HAP-1 (cell line): Measurements from ENCODE around the gene TAF5L.
A peak's percentile ranks its signal among the peaks of the same experiment; 100 is the strongest.
"Not testable (repeated sequence)": the region's sequence is repeated elsewhere in the genome, so short reads cannot be mapped to it uniquely, and the experiment has no call there.

Experiments used
- DNase-seq, 2 experiments: peaks; one replicate each; pipeline ENCODE4 v3.0.0-alpha.2; 2016 to 2020; ENCODE audit warnings: low spot score in 2 of 2
- H3K27me3 ChIP-seq: fragments of 250-450 bp; sonication (Bioruptor Pico); 2 replicates; pipeline ENCODE4 v1.5.1; 2020; ENCODE audit warnings: low read depth, mild to moderate bottlenecking, moderate library complexity
- H3K36me3 ChIP-seq: fragments of 250-450 bp; sonication (Bioruptor Pico); replicated peaks from 2 replicates; pipeline ENCODE4 v1.5.1; 2020; ENCODE audit warnings: mild to moderate bottlenecking
- H3K4me1 ChIP-seq: fragments of 250-450 bp; sonication (Bioruptor Pico); 2 replicates; pipeline ENCODE4 v1.5.1; 2020; ENCODE audit warnings: mild to moderate bottlenecking
- H3K4me3 ChIP-seq: fragments of 250-450 bp; sonication (Bioruptor Pico); 2 replicates; pipeline ENCODE4 v1.5.1; 2020; ENCODE audit warnings: mild to moderate bottlenecking, moderate library complexity
- H3K9me3 ChIP-seq: fragments of 250-450 bp; sonication (Bioruptor Pico); 2 replicates; pipeline ENCODE4 v1.5.1; 2020; ENCODE audit warnings: mild to moderate bottlenecking, moderate library complexity
- in situ Hi-C: fragments of 300-500 bp; cut with MboI; formaldehyde crosslinking; loops from 3 replicates; pipeline ENCODE4 v1.14.3; 2020; ENCODE audit warnings: low sequenced_read_pairs, inconsistent platforms, mixed read lengths

Gene TAF5L

DNA sequence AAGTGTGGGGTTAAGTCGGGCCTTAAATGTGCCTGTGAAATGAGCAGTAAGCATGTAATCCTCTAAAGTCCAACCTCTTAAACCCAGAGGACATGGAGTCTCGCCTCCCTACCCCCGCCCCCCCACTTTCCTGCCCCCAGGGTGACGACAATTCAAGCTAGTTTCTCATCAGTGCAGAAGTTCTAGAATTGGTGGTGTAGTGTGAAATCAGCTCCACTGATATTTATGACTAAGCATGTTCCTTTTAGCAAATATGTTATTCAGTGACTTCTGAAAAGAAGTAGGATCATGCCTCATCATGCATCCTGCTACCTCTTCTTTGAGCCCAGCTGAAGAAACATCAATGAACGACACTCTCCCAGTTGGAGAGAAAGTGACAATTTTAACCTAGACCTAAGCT lies 64.8 kb downstream of the TAF5L start:
- in situ Hi-C loops = loop anchor here (5.0 kb wide), 1 partner anchor 66 kb away; the partner anchor contains the start of genes TAF5L and URB2
- Histone ChIP-seq H3K4me1 (peaks cover 21% of the 10 kb centered on the region), H3K9me3 (no peaks in the 10 kb centered on the region), H3K27me3 (no peaks in the 10 kb centered on the region), H3K4me3 (no peak overlapping the region), H3K36me3 (no peaks in the 10 kb centered on the region; the same call in 1 of the 2 replicates)
- no peak for DNase-seq

- not testable (repeated sequence) for H3K4me3 ChIP-seq, H3K36me3 ChIP-seq, DNase-seq, H3K9me3 ChIP-seq, H3K27me3 ChIP-seq
- in situ Hi-C loops = loop anchor here (5.0 kb wide), 1 partner anchor 67 kb away; the partner anchor contains the start of genes TAF5L and URB2
- peaks cover 25% of the 10 kb centered on the region for H3K4me1 ChIP-seq
These were observed 65.8 kb downstream of the TAF5L start for GRCh38 chr1:229560124-229560523.

DNA sequence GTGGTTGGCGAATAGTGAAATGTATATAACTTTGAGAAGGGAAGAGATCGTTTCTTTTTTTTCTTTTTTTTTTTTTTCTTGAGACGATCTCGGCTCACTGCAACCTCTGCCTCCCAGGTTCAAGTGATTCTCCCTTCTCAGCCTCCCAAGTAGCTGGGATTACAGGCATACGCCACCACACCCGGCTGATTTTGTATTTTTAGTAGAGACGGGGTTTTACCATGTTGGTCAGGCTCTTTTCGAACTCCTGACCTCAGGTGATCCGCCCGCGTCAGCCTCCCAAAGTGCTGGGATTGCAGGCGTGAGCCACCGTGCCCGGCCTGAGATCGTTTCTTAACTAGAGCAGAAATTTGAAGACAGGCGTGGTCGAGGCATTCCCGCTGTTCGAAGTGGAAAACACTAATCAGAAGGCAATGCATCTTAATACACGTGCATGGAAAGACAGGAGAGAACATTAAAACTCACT lies 66.6 kb downstream of the TAF5L start:
- H3K9me3 ChIP-seq, in situ Hi-C loops, H3K36me3 ChIP-seq, H3K27me3 ChIP-seq: not testable (repeated sequence)
- Histone ChIP-seq H3K4me1 (peaks cover 25% of the 10 kb centered on the region), H3K4me3 (peak overlapping the region; percentile 39)
- DNase-seq = peak in 1 of 2 experiments; percentile 29

- Histone ChIP-seq H3K27me3 (no peaks in the 10 kb centered on the region), H3K4me1 (peaks cover 25% of the 10 kb centered on the region), H3K9me3 (no peaks in the 10 kb centered on the region), H3K4me3 (peak within 1 kb of the TSS; percentile 71), H3K36me3 (no peaks in the 10 kb centered on the region; the same call in 1 of the 2 replicates)
- in situ Hi-C loops = no loop called here
- DNase-seq = peak; percentile 93 to 97
These were observed 67.2 kb downstream of the TAF5L start, which contains the start of gene ABCB10 for GRCh38 chr1:229558460-229559335. Gene ABCB10, minus strand, starts transcription at chr1:229558707. Its CDS starts 55 bp downstream, at chr1:229558652.

GRCh38 chr1:229557913-229558414 lies 68.0 kb downstream of the TAF5L start:
- Histone ChIP-seq H3K36me3 (no peaks in the 10 kb centered on the region; the same call in 1 of the 2 replicates), H3K9me3 (no peaks in the 10 kb centered on the region), H3K27me3 (no peaks in the 10 kb centered on the region), H3K4me3 (peak overlapping the region; percentile 71), H3K4me1 (peaks cover 24% of the 10 kb centered on the region)
- in situ Hi-C loops = no loop called here
- peak in 1 of 2 experiments; percentile 49 for DNase-seq

DNA sequence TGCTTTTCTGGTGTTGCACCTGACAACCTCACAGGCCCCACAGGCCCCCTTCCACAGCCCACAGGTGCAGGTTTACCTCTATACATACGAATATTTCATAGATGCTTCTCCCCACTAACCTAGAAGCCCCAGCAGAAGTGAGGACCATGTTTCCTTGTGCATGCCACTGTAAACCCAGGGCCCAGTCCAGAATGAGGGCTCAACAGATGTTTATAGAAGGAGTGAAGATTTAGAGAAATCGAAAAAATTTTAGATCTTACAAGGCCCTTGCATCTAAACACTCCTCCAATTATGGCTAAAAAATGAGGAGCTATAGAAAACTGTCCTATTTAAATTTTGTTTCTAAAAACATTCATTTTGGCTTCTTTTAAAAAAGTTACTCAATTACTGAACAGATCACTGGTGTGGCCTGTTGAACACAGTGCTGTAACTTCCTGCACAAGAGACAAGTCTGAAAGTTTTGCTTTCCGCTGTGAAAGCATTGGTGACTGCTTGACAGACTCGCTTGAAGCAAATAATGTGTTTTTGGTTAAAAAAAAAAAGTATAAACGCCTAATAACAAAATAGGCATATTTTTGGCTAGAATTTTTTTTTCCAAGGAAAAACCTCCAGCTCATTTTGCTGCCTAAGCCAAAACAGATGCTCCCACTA lies 68.6 kb downstream of the TAF5L start:
- Histone ChIP-seq H3K27me3 (no peaks in the 10 kb centered on the region), H3K9me3 (no peaks in the 10 kb centered on the region), H3K4me3 (peak overlapping the region; percentile 71), H3K4me1 (peaks cover 18% of the 10 kb centered on the region), H3K36me3 (no peaks in the 10 kb centered on the region; the same call in 1 of the 2 replicates)
- in situ Hi-C loops = no loop called here
- no peak for DNase-seq

DNA sequence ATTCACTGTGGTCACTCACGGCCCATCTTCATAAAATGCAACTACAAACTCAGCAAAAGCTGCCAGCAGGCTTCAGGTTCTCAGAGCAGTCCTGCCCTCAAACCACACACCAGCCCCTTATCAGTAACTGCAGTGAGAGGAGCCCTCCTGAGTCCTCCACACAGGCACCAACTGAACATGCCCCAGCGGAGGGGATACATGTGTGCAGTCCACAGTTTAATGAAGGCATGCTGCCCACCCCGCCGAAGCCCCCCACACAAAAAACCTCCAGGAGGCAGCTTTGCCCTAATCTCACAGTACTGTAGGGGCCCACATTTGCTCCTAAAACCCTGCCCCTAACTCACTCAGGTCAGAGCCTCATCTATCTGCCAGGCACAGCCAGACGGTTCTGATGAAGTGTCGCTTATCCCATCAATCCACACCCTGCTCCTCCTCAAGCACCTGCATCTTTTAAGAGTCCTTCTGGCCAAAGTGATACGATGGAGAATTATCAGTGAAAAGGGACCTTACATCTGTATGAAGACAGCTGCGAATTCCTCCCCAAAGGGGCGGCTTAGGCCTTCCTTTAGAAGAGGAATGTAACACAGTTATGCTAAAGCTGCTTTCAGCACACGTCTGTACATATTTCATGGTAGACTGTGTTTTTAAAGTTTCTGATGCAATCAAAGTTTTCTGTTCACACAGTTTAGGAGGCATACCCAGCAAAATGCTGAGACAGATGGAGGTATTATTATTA lies 70.9 kb downstream of the TAF5L start:
- in situ Hi-C loops = no loop called here
- Histone ChIP-seq H3K27me3 (no peaks in the 10 kb centered on the region), H3K4me3 (no peak overlapping the region), H3K4me1 (peaks cover 16% of the 10 kb centered on the region), H3K36me3 (no peaks in the 10 kb centered on the region; the same call in 1 of the 2 replicates), H3K9me3 (no peaks in the 10 kb centered on the region)
- peak in 1 of 2 experiments; percentile 21 for DNase-seq

- Histone ChIP-seq H3K36me3 (peaks cover 6% of the 10 kb centered on the region), H3K9me3 (no peaks in the 10 kb centered on the region), H3K4me1 (peaks cover 12% of the 10 kb centered on the region), H3K4me3 (no peak overlapping the region), H3K27me3 (no peaks in the 10 kb centered on the region)
- in situ Hi-C loops = no loop called here
- DNase-seq = no peak
These were observed 72.2 kb downstream of the TAF5L start for GRCh38 chr1:229553621-229554130.

DNA sequence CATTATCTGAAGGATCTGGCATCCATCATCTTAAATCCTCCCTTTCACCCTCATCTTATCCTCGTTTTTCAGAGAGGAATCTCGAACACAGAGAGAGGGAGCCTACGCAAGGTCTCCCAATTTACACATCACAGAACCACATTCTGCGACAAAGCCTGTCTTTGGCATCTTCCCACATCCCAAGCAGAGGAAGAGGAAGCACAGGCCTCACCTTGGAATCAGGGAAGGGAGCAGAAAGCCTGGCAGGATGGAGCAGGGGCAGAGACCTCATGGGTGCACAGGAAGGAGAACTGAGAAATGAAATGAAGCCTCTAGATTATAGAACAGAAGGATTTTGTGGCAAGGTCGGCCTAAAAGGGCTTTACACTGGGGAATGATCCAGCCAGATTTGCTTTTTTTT lies 73.2 kb downstream of the TAF5L start:
- no peaks in the 10 kb centered on the region for H3K27me3 ChIP-seq
- H3K36me3 ChIP-seq = peaks cover 7% of the 10 kb centered on the region
- in situ Hi-C loops = no loop called here
- peaks cover 12% of the 10 kb centered on the region for H3K4me1 ChIP-seq
- H3K9me3 ChIP-seq = no peaks in the 10 kb centered on the region
- H3K4me3 ChIP-seq = no peak overlapping the region
- DNase-seq = no peak

DNA sequence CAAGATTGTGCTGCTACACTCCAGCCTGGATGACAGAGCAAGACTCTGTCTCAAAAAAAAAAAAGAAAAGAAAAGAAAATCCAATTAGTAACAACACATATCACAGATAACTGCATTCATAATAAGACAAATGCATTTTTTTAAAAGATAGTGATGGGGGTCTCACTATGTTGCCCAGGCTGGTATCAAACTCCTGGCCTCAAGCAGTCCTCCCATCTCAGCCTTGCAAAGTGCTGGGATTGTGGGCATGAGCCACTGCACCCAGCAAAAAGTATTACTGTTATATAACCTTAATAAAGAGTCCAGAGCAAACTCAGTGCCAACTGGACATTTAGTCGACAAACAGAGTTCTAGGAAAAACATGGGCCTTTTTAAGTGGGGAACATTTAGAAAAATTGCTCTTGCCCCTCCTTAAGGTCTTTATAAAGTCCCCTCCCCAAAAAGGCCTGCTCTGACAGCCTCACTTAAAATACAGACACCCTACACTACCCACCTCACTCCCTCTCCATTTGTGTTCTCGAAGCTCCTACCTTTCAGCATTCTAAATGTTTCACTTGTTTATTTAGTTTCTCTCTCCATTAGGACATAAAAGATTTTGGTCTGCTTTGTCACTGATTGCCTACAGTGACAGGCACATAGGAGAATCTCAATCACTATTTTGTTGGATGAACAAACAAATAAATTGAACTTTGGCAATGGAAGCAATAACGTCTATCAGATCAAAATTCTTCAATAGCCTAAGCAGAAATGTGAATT lies 74.9 kb downstream of the TAF5L start:
- in situ Hi-C loops = no loop called here
- no peak for DNase-seq
- Histone ChIP-seq H3K36me3 (peaks cover 23% of the 10 kb centered on the region), H3K4me1 (peaks cover 4% of the 10 kb centered on the region; the same call in 1 of the 2 replicates), H3K9me3 (no peaks in the 10 kb centered on the region), H3K4me3 (no peak overlapping the region), H3K27me3 (no peaks in the 10 kb centered on the region)

- Histone ChIP-seq H3K9me3 (no peaks in the 10 kb centered on the region), H3K4me3 (no peak overlapping the region), H3K36me3 (peaks cover 39% of the 10 kb centered on the region), H3K4me1 (no peaks in the 10 kb centered on the region), H3K27me3 (no peaks in the 10 kb centered on the region)
- in situ Hi-C loops = no loop called here
- DNase-seq = no peak
These were observed 78.4 kb downstream of the TAF5L start for GRCh38 chr1:229547542-229547941.

- no peaks in the 10 kb centered on the region for H3K9me3 ChIP-seq
- H3K27me3 ChIP-seq = no peaks in the 10 kb centered on the region
- H3K4me1 ChIP-seq = no peaks in the 10 kb centered on the region
- no peak overlapping the region for H3K4me3 ChIP-seq
- no peak for DNase-seq
- in situ Hi-C loops = no loop called here
- H3K36me3 ChIP-seq = peaks cover 48% of the 10 kb centered on the region
These were observed 81.3 kb downstream of the TAF5L start for GRCh38 chr1:229544587-229544986.
